A549 (cell line): ENCODE data around the gene TXNL4A.

Experiments used
- CBX2 ChIP-seq: fragments of 200-600 bp; sonication (generic); IDR thresholded peaks from 2 replicates; pipeline ENCODE4 v1.6.1; 2016; ENCODE audit warnings: low read depth, mild to moderate bottlenecking, borderline replicate concordance
- CTCF ChIP-seq: fragments of >200 bp; sonication (Bioruptor Twin); formaldehyde crosslinking; IDR thresholded peaks from 3 replicates; pipeline ENCODE4 v1.5.1; 2016
- EP300 ChIP-seq, 2 experiments: fragments of >200 bp; sonication (Bioruptor Twin); formaldehyde crosslinking; IDR thresholded peaks; 2 replicates in 1 of 2; 3 replicates in 1 of 2; pipeline ENCODE4 v1.6.1; 2016 to 2017
- ESRRA ChIP-seq: fragments of 150-350 bp; IDR thresholded peaks from 2 replicates; pipeline ENCODE4 v1.6.1; 2014; ENCODE audit warnings: mild to moderate bottlenecking, low read length, borderline replicate concordance
- MYC ChIP-seq: IDR thresholded peaks from 2 replicates; pipeline ENCODE4 v1.6.1; 2012; ENCODE audit warnings: mild to moderate bottlenecking, inconsistent platforms, low read length, improper control_type of control experiment, borderline replicate concordance
- POLR2A ChIP-seq: IDR thresholded peaks from 2 replicates; pipeline ENCODE4 v1.6.1; 2012; ENCODE audit warnings: mild to moderate bottlenecking, low read length
- POLR2AphosphoS2 ChIP-seq: conservative IDR thresholded peaks from 2 replicates; pipeline ENCODE4 v1.6.1; 2012; ENCODE audit warnings: low read length, improper control_type of control experiment, inconsistent platforms

- TF ChIP-seq CTCF (no peak), POLR2AphosphoS2 (no peak), POLR2A (peak; percentile 20), EP300 (IDR thresholded peaks at IDR 0.05) (no peak), MYC (no peak; the same call in 1 of the 2 replicates), ESRRA (no peak), CBX2 (no peak)
Observed at GRCh38 chr18:80033181-80034067, 45.1 kb upstream of the TXNL4A start.
